22Rv1 (cell line): ENCODE measurements around the gene KCNH6.

ENCODE experiments used
- CTCF ChIP-seq: fragments of 450-650 bp; IDR thresholded peaks from 2 replicates; pipeline ENCODE4 v1.5.1; 2017; ENCODE audit warnings: mild to moderate bottlenecking
- ZFX ChIP-seq: fragments of 450-650 bp; IDR thresholded peaks from 2 replicates; pipeline ENCODE4 v1.6.1; 2017; ENCODE audit warnings: antibody characterized with exemption, borderline replicate concordance

GRCh38 chr17:63479495-63480184, 43.5 kb upstream of the KCNH6 start:
- no peak for TF ChIP-seq ZFX
- no peak for TF ChIP-seq CTCF
